Activated T-cell treated with anti-CD3 and anti-CD28 coated beads for 1 hour (primary cell): ENCODE results near the gene BTRC.

ENCODE experiments used
- DNase-seq: peaks from one replicate; pipeline ENCODE4 v3.0.0-alpha.2; 2020; ENCODE audit warnings: low read depth

BTRC gene

GRCh38 chr10:101444058-101444898 is 90.3 kb downstream of the BTRC start:
- no peak for DNase-seq

- DNase-seq: no peak
Measured at GRCh38 chr10:101446071-101446470, 92.1 kb downstream of the BTRC start.

- no peak for DNase-seq
Measured at GRCh38 chr10:101446947-101447346, 93.0 kb downstream of the BTRC start.

GRCh38 chr10:101447477-101447876 is 93.5 kb downstream of the BTRC start:
- DNase-seq: no peak

- DNase-seq: no peak
Measured at GRCh38 chr10:101450277-101451080, 96.5 kb downstream of the BTRC start.

GRCh38 chr10:101451261-101451660 is 97.3 kb downstream of the BTRC start:
- DNase-seq: no peak

GRCh38 chr10:101451667-101452069 is 97.7 kb downstream of the BTRC start:
- DNase-seq: no peak

GRCh38 chr10:101452176-101452575 is 98.2 kb downstream of the BTRC start:
- no peak for DNase-seq

GRCh38 chr10:101452593-101452992 is 98.6 kb downstream of the BTRC start:
- no peak for DNase-seq

GRCh38 chr10:101453318-101453717 is 99.4 kb downstream of the BTRC start:
- DNase-seq: no peak

GRCh38 chr10:101453791-101454718 is 100.1 kb downstream of the BTRC start:
- DNase-seq: no peak

- no peak for DNase-seq
Measured at GRCh38 chr10:101458869-101459268, 104.9 kb downstream of the BTRC start.

- no peak for DNase-seq
Measured at GRCh38 chr10:101464082-101464481, 110.1 kb downstream of the BTRC start.

GRCh38 chr10:101464599-101464998 is 110.6 kb downstream of the BTRC start:
- DNase-seq: no peak

GRCh38 chr10:101466016-101466912 is 112.3 kb downstream of the BTRC start:
- DNase-seq: no peak

GRCh38 chr10:101467286-101467770 is 113.4 kb downstream of the BTRC start:
- DNase-seq: no peak

GRCh38 chr10:101468159-101468558 is 114.2 kb downstream of the BTRC start:
- DNase-seq: no peak

- no peak for DNase-seq
Measured at GRCh38 chr10:101476383-101476782, 122.4 kb downstream of the BTRC start.

- DNase-seq: no peak
Measured at GRCh38 chr10:101478956-101479355, 125.0 kb downstream of the BTRC start.

- no peak for DNase-seq
Measured at GRCh38 chr10:101481256-101481655, 127.3 kb downstream of the BTRC start.

- no peak for DNase-seq
Measured at GRCh38 chr10:101482568-101482967, 128.6 kb downstream of the BTRC start.
